8988T (cell line): ENCODE data around the gene FRG2B.
"Not testable (repeated sequence)": the region's sequence is repeated elsewhere in the genome, so short reads cannot be mapped to it uniquely, and the experiment has no call there.

Experiments used
- DNase-seq: peaks from one replicate; pipeline ENCODE4 v3.0.0; 2011

Gene FRG2B

GRCh38 chr10:133592716-133593115, 33.9 kb downstream of the FRG2B start:
- DNase-seq = no peak

DNA sequence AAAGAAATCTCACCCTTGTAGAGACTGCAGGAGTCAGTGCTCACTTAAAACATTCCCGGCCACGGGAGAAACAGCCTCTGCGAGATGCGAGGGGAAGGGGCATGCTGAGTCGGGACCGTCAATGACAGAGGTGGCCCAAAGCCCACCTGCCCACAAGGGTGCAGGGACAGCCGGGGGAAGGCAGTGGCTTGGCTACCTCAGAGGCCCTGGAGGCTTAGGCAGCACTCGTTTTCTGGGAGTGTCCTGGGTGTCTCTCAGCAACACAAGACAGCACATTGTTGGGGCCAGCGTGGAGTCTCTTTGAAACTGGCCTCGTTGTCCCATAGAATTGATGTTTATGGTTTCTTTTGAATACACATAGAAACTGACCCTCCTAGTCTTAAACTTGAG, 35.6 kb downstream of the FRG2B start:
- DNase-seq = no peak

DNA sequence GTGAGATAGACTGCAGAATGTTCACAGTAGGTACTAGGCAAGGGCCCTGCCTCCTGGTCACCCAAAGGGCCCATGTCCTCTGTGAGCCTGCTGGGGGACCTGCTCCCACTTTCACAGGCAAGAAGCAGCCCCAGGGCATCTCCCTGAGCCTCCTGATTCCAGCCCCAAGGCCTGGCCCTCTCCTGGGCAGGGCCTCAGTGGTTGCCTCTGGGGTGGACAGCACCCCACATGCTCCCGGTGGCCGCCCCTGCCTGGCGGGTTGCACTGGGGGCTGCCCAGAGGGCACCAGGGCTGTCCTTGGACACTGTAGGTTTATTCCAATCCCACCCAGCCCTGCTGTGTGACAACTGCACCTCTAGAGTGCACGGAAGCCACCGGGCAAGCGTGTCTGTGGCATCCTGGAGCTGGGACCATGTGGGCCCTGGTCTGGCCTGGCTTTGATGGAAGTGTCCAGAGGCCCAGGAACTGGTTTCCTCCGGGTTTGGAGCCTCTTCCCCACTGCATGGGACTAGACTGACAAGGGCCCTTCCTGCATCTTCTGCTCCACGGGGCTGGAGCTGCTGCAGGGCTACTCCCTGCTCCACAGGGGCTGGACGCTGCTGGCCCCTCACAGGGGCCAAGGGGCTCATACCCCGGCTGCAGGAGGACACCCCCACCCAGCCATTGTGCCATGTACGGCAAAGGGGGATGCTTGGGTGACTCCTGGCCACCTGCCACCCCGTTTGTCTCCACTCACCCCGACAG, 36.2 kb downstream of the FRG2B start:
- DNase-seq = no peak

DNA sequence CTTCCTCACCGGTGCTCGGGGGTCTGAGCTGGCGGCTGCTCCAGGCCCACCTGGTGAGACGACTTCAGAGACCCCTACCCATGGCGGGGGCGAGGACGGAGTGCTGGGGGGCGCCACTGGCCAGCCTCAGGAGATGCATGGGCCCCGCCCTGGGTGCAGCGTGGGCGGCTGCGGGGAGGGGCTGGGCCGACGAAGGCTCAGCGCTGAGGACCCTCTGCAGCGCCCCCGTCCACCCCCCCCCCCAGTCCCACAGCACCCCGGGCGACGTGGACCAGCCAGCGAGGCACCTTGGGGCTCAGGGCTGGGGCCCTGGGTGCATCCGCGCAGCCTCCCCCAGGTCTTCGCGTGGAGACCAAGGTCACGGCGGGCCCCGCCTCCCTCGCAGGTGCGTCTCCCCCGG, 49.6 kb downstream of the FRG2B start:
- not testable (repeated sequence) for DNase-seq
